Activated CD4-positive, alpha-beta memory T cell treated with anti-CD3 and anti-CD28 coated beads, Interleukin-2, amount 10 ng/mL, durations not matched to agents 7 days and 5 days (primary cell): ENCODE results near the gene DOC2B. TPM values are rescaled to one million over a fixed set of nuclear protein-coding genes. Genes with fewer than 3 reads are reported as not detected.
"Not testable (repeated sequence)": the region's sequence is repeated elsewhere in the genome, so short reads cannot be mapped to it uniquely, and the experiment has no call there.

Experiments
- CTCF ChIA-PET: fragments of 350-600 bp; sonication (Branson Sonifier 250); formaldehyde crosslinking; loops from one replicate; lab custom pipeline; 2021; ENCODE audit warnings: antibody characterized with exemption, inconsistent platforms; lab: Charles Lee
- POLR2A ChIA-PET: fragments of 350-600 bp; sonication (Branson Sonifier 250); formaldehyde crosslinking; loops from one replicate; lab custom pipeline; 2021; ENCODE audit warnings: antibody characterized with exemption; lab: Charles Lee
- DNase-seq: peaks from one replicate; pipeline ENCODE4 v3.0.0-alpha.2; 2020
- H3K27ac Mint-ChIP-seq: one replicate; pipeline ENCODE4 v1.8.0; 2021; ENCODE audit warnings: mild to moderate bottlenecking, mixed read lengths
- H3K27me3 Mint-ChIP-seq: one replicate; pipeline ENCODE4 v1.8.0; 2021; ENCODE audit warnings: mixed read lengths
- H3K36me3 Mint-ChIP-seq: one replicate; pipeline ENCODE4 v1.8.0; 2021; ENCODE audit warnings: low read depth, mixed read lengths
- H3K4me1 Mint-ChIP-seq: one replicate; pipeline ENCODE4 v1.8.0; 2021; ENCODE audit warnings: mixed read lengths
- H3K4me3 Mint-ChIP-seq: one replicate; pipeline ENCODE4 v1.8.0; 2021; ENCODE audit warnings: mild to moderate bottlenecking, mixed read lengths
- H3K9me3 Mint-ChIP-seq: one replicate; pipeline ENCODE4 v1.8.0; 2021; ENCODE audit warnings: mixed read lengths
- total RNA-seq, 2 experiments: library from RNA; stranded (reverse); gene quantifications; one replicate each; pipeline ENCODE4 v1.2.3, GENCODE V29; 2021

Gene DOC2B
- total RNA-seq, 2 experiments from 2014 or later = not detected

DNA sequence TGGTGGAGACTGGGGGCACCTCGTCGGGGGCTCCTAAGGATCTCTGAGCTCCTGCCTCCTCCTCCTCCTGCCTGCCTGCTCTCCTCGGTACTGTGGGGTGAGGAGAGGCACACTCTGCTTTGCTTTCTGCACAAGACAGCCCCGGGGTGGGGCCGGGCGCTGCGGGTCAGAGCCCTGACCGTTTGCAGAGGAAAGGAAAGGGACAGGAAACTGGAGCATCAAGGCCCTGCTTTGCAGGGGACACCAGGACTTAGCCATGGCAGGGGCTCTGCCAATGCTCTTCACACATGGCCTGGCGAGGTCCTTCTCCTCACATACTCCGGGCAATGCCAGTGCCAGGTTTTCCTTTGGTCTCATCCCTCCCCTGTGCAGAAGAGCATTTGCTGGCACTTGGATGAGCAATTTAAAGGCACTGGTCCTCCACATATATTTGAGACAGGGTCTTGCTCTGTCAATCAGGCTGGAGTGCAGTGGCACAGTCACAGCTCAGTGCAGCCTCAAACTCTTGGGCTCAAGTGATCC is 23.8 kb upstream of the DOC2B start:
- DNase-seq = no peak
- H3K27ac Mint-ChIP-seq = no peak overlapping the region
- ChIA-PET CTCF (no interaction called here), POLR2A (no interaction called here)
- H3K36me3 Mint-ChIP-seq = no peaks in the 10 kb centered on the region
- no peak overlapping the region for H3K4me3 Mint-ChIP-seq
- H3K9me3 Mint-ChIP-seq = no peaks in the 10 kb centered on the region
- peaks cover 13% of the 10 kb centered on the region for H3K27me3 Mint-ChIP-seq
- H3K4me1 Mint-ChIP-seq = no peaks in the 10 kb centered on the region

DNA sequence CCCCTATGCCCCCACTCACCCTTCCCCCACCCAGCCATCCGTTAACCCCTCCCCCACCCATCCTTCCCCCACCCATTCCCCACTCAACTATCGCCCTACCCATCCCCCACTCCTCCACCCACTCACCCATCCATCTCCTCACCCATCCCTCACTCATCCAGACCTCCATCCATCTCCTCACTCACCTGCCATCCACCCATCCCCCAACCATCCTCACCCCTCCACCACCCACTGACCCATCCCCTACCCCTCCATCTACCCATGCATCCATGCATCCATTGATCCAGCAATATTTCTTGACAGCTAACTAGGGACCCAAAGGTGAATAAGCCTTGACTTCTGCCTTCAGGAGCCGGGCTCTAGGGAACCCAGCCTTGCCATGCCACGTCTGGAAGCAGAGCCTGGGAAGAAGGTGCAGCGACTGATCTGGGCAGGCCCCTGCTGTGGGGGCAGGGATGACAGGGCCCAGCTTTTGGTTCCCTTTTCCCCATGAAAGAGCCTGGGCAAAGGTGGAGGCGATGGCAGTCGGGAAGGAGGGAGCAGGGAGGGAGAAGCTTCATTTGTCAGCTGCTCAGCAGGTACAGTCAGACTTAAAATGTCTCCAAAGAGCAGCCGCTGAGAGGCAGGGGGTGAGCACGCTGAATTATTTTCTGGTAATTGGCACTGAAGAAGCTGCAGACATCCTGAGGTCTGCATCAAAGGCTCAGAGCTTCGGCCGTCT is 23.1 kb upstream of the DOC2B start:
- ChIA-PET CTCF (no interaction called here), POLR2A (no interaction called here)
- no peak for DNase-seq
- Mint-ChIP-seq H3K4me3 (no peak overlapping the region), H3K27me3 (peaks cover 13% of the 10 kb centered on the region), H3K27ac (no peak overlapping the region), H3K9me3 (no peaks in the 10 kb centered on the region), H3K4me1 (no peaks in the 10 kb centered on the region), H3K36me3 (no peaks in the 10 kb centered on the region)

DNA sequence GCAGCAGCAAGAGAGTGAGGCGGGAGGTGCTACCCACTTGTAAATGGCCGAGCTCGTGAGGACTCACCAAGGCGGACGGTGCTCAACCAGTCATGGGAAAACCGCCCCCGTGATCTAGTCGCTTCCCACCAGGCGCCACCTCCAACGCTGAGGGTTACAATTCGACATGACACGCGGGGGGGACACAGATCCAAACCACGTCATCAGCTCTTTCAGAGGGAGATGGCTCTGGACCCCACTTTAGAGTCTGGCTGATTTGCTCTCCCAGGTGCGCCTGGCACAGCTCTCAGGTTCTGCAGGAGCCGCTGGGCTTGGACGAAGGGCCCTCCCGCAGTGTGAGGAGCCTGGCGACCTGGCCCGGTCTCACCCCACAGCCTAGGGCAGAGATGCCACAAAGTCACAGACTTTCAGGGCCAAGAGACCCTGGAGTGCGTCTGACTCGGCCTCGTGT is 21.1 kb upstream of the DOC2B start:
- ChIA-PET POLR2A (no interaction called here), CTCF (no interaction called here)
- Mint-ChIP-seq H3K27ac (no peak overlapping the region), H3K27me3 (peaks cover 8% of the 10 kb centered on the region), H3K36me3 (no peaks in the 10 kb centered on the region), H3K4me3 (no peak overlapping the region), H3K9me3 (no peaks in the 10 kb centered on the region), H3K4me1 (no peaks in the 10 kb centered on the region)
- DNase-seq = no peak

DNA sequence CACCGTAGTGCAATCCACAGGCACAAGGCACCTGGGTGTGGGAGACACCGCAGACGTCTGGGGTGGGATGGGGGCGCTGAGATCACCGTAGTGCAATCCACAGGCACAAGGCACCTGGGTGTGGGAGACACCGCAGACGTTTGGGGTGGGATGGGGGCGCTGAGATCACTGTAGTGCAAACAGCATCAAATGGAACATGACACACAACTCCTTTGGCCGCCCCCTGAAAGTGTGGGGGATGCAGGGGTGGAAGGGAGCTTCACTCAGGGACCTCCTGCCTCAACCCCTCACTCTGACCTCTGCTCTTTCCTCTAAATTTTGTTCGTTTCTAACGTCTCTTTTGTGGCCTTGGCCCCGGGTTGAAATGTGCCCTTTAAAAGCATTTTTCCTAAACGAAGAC is 20.3 kb upstream of the DOC2B start:
- H3K36me3 Mint-ChIP-seq, H3K4me3 Mint-ChIP-seq, H3K4me1 Mint-ChIP-seq, H3K27ac Mint-ChIP-seq, CTCF ChIA-PET, H3K27me3 Mint-ChIP-seq, DNase-seq, H3K9me3 Mint-ChIP-seq, POLR2A ChIA-PET: not testable (repeated sequence)

DNA sequence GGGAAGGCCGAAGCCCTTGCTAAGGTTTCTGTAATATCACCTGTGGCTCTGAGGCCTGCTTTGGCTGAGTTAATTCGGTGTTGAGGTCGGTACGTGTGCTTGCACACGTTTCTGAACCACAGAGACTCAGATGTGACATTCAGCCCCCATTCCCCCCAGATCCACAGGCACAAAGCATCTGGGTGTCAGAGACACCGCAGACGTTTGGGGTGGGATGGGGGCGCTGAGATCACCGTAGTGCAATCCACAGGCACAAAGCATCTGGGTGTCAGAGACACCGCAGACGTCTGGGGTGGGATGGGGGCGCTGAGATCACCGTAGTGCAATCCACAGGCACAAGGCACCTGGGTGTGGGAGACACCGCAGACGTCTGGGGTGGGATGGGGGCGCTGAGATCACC is 19.8 kb upstream of the DOC2B start:
- H3K4me1 Mint-ChIP-seq, H3K36me3 Mint-ChIP-seq, H3K9me3 Mint-ChIP-seq, DNase-seq, POLR2A ChIA-PET, H3K4me3 Mint-ChIP-seq, H3K27ac Mint-ChIP-seq, H3K27me3 Mint-ChIP-seq, CTCF ChIA-PET: not testable (repeated sequence)

DNA sequence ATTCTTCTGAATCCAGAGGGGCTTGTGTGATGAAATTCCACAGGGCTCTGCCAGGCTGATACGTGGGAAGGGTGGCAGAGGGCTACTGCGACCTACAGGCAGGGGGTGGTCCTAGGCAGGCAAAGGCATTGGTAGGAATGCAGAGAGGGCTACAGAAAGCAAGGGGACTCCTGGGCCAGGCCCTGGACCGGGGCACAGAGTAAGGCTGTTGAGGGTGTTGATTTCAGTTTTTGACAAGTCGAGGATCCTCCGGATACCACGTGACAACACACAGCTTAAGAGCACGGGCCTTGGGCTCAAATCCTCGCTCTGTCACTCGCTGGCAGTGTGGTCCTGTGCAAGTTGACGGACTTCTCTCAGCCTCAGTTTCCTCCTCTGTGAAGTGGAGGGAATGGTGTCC is 19.1 kb upstream of the DOC2B start:
- Mint-ChIP-seq H3K27ac (no peak overlapping the region), H3K27me3 (peaks cover 7% of the 10 kb centered on the region), H3K36me3 (no peaks in the 10 kb centered on the region), H3K9me3 (no peaks in the 10 kb centered on the region), H3K4me3 (no peak overlapping the region), H3K4me1 (no peaks in the 10 kb centered on the region)
- DNase-seq = no peak
- ChIA-PET POLR2A (no interaction called here), CTCF (no interaction called here)

DNA sequence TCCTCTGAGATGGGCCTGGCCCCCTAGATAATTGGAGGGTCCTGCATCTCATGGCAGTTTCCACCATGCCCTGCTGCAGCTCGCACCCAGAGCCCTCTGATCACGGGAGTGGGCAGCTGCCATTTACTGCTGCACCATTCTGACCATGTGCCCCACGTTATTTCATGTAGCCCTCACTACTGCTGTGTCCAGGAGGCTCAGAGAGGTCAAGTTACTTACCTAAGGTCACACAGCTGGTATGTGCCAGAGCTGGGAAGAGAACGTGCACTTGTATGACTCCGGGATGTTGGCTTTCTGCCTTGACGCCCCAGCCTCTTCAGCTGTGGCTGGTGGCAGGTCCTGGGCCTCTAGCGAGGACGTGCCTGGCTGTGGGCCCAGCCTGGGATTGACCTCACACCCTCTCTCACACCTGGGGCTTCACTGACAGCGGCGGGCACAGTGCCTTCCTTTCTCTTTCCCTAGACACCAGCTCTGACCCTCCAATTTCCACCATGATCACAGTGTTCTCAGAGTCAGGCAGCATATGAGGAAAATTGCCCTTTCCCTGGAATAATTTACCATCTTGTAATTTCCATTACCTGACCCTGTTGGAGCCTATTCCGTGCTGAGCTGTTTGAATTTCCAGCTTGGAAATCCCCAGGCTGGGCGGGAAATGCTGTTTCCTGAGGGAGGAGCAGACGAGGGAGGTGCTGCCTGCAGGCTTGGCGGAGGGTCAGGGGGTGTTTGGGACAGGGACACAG is 18.5 kb upstream of the DOC2B start:
- CTCF ChIA-PET = no interaction called here
- POLR2A ChIA-PET = no interaction called here
- Mint-ChIP-seq H3K4me3 (no peak overlapping the region), H3K4me1 (no peaks in the 10 kb centered on the region), H3K27ac (no peak overlapping the region), H3K36me3 (no peaks in the 10 kb centered on the region), H3K9me3 (no peaks in the 10 kb centered on the region), H3K27me3 (peaks cover 7% of the 10 kb centered on the region)
- no peak for DNase-seq

DNA sequence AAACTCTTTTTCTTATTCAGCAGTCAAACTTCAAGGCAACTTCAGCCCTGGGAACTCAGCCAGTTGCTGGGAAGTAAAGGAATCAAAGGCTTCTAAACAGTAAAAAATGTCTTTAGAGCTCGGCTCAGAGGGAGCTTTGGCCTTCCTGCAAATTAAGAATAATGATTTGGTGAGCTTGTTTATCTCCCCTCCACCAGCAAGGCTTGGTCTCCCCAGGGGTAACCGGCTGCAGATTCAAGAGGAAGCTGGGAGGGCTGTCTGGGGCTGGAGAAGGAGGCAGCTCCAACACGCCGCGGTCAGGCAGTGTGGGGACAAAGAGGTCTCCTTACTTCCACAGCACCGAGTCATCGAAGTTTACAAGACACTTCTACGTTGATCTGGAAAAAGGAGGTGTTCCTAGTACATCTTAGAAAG is 17.7 kb upstream of the DOC2B start:
- Mint-ChIP-seq H3K27ac (no peak overlapping the region), H3K4me3 (no peak overlapping the region), H3K27me3 (peaks cover 7% of the 10 kb centered on the region), H3K9me3 (no peaks in the 10 kb centered on the region), H3K36me3 (no peaks in the 10 kb centered on the region), H3K4me1 (no peaks in the 10 kb centered on the region)
- ChIA-PET POLR2A (no interaction called here), CTCF (interaction anchor here (0.7 kb wide), 1 partner anchor 702 kb away, joined by 4 read pairs; no protein-coding TSS in a partner anchor)
- no peak for DNase-seq

DNA sequence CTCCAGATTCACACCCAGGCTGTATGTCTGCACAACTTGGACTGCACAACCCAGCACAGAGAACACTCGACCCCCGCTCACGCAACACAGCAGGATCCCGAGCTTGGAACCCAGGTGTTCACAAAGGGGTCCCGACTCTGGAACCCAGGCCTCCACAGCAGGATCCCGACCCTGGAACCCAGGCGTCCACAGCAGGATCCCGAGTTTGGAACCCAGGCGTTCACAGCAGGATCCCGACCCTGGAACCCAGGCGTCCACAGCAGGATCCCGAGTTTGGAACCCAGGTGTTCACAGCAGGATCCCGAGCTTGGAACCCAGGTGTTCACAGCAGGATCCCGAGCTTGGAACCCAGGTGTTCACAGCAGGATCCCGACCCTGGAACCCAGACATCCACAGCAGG is 16.8 kb upstream of the DOC2B start:
- H3K36me3 Mint-ChIP-seq, CTCF ChIA-PET, DNase-seq, H3K27ac Mint-ChIP-seq, H3K27me3 Mint-ChIP-seq, H3K9me3 Mint-ChIP-seq, POLR2A ChIA-PET, H3K4me3 Mint-ChIP-seq, H3K4me1 Mint-ChIP-seq: not testable (repeated sequence)

DNA sequence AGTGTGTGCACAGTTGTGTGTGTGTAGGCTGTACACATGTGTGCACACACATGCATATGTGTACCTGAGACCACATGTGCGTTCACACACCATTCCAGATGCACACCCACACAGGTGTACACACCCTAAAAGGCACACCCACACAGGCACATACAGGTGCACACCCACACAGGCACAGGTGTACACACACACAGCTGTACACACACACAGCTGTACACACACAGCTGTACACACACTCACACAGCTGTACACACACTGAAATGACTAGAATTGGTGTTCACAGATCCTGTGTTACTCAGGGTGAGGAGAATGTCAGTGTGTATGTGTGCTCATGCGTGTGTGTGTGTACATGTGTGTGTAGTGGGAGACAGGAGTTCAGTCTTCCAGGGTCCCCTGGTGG is 15.9 kb upstream of the DOC2B start:
- no peaks in the 10 kb centered on the region for H3K4me1 Mint-ChIP-seq
- POLR2A ChIA-PET = no interaction called here
- no peak for DNase-seq
- no peaks in the 10 kb centered on the region for H3K9me3 Mint-ChIP-seq
- H3K27me3 Mint-ChIP-seq = peaks cover 9% of the 10 kb centered on the region
- H3K27ac Mint-ChIP-seq = no peak overlapping the region
- CTCF ChIA-PET = no interaction called here
- no peak overlapping the region for H3K4me3 Mint-ChIP-seq
- no peaks in the 10 kb centered on the region for H3K36me3 Mint-ChIP-seq

DNA sequence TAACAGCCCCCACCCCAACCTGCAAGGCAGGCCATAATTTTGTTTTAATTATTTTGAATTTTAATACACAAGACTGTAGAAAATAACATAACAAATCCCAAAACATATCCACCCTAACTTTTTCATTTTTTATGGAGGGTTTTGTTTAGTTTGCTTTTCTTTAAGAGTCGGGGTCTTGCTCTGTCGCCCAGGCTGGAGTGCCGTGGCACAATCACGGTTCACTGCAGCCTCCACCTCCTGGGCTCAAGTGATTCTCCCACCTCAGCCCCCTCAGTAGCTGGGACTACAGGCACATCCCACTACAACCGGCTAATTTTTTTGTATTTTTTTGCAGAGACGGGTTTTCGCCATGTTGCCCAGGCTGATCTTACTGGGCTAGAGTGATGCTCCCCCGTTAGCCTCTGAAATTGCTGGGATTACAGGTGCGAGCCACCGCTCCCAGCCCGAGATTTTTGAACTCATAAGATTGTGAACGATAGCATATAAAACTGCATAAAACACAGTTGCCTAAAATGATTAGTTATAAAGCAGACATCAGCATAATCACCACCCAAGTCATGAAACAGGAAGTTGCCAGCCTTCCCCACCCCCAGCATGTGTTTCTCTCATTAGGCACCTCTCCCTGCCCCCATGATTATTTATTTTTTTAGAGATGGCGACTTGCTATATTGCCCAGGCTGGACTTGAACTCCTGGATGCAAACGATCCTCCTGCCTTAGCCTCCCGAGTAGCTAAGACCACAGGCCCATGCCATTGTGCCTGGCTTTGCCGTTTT is 13.6 kb upstream of the DOC2B start:
- no peak overlapping the region for H3K27ac Mint-ChIP-seq
- H3K9me3 Mint-ChIP-seq = no peaks in the 10 kb centered on the region
- no peak for DNase-seq
- no peaks in the 10 kb centered on the region for H3K4me1 Mint-ChIP-seq
- peaks cover 9% of the 10 kb centered on the region for H3K27me3 Mint-ChIP-seq
- H3K36me3 Mint-ChIP-seq = no peaks in the 10 kb centered on the region
- no peak overlapping the region for H3K4me3 Mint-ChIP-seq
- ChIA-PET POLR2A (no interaction called here), CTCF (no interaction called here)

DNA sequence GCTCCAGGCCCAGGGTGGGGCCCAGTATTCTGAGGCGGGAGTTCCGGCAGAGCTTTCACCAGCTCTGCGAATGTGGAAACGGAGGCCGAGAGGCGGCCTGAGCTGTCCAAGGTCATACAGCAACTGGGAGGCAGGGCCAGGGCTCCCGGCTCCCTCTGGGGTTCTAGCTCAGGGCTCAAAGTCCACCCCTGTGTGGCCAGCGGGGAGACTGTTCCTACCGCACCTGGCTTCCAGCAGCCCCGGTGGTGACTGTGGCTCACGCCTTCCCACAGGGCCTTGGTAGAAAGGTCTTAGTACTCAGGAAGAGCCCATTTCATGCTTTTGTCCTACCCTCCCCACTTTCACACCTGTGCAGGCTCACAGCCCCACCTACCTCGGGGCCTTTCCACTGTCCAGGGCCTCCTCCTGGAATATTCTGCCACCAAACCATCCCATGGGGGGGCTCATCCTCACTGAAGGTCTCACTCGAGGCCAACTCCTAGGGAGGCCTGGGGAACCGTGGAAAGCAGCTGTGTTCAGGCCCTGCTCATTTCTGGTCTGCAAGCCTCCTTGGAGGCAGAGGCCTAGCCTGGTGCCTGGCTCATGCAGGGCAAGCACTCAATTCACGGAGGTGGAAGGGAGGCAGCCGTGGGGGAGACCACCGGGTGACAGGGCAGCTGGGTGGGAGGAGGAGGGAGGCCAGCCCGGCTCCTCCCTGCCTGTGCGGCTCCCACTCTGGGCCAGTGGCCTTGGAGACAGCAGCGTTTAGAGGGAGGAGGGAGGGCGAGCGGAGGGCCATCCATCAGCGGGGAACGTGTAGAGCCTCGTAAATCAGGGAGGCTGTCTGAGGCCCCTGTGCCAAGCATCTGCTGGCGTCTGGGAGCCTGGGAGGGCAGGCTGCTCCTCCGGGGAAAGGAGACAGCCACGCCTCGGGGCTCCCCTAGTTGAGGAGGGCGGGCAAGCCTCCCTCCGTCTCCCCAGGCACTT is 12.7 kb upstream of the DOC2B start:
- Mint-ChIP-seq H3K4me3 (no peak overlapping the region), H3K27ac (no peak overlapping the region), H3K36me3 (no peaks in the 10 kb centered on the region), H3K4me1 (no peaks in the 10 kb centered on the region), H3K27me3 (peaks cover 6% of the 10 kb centered on the region), H3K9me3 (no peaks in the 10 kb centered on the region)
- CTCF ChIA-PET = no interaction called here
- POLR2A ChIA-PET = no interaction called here
- DNase-seq = no peak
